ENCODE data around the gene UBE2H. TPM values are rescaled to one million over a fixed set of nuclear protein-coding genes. Genes with fewer than 3 reads are reported as not detected.

The UBE2H gene
- total RNA-seq, 1 experiment from 2014 or later, result 75.1 TPM

- Histone ChIP-seq H4K20me1 (ENCODE audit: control insufficient read depth, insufficient read depth, insufficient read length) (no peaks in the 10 kb centered on the region), H3K4me1 (ENCODE audit: insufficient read depth, low read length) (no peaks in the 10 kb centered on the region; the same call in 1 of the 2 replicates), H3K79me1 (ENCODE audit: insufficient read depth, low read depth, low read length, poor library complexity, severe bottlenecking) (no peaks in the 10 kb centered on the region), H3K23me2 (ENCODE audit: insufficient read length, low read depth, low read length, poor library complexity, severe bottlenecking) (no peaks in the 10 kb centered on the region), H3K79me2 (ENCODE audit: insufficient read depth, low read length) (peaks cover 5% of the 10 kb centered on the region; the same call in 1 of the 2 replicates), H3K23ac (ENCODE audit: insufficient read length, low read depth, low read length) (no peak overlapping the region), H2BK20ac (ENCODE audit: low read depth, low read length, poor library complexity, severe bottlenecking) (no peak overlapping the region), H3K9me3 (ENCODE audit: control insufficient read depth, low read depth, low read length) (no peaks in the 10 kb centered on the region), H3K14ac (ENCODE audit: insufficient read depth, low read length) (no peak overlapping the region), H2AK5ac (ENCODE audit: insufficient read length, low read length) (no peak overlapping the region), H2BK15ac (ENCODE audit: low read depth, low read length) (no peak overlapping the region), H3T11ph (ENCODE audit: low read length) (no peak overlapping the region), H3K27me3 (ENCODE audit: insufficient read depth, low read length) (no peaks in the 10 kb centered on the region), H3K4me2 (ENCODE audit: insufficient read depth, insufficient read length, low read length) (no peak overlapping the region), H3K9ac (ENCODE audit: extremely low read depth, insufficient read length, low read length) (no peak overlapping the region), H2AFZ (ENCODE audit: low read length) (no peak overlapping the region), H3K56ac (ENCODE audit: insufficient read length, low read depth, low read length) (no peak overlapping the region), H2BK12ac (ENCODE audit: insufficient read length, low read depth, low read length) (no peak overlapping the region), H4K91ac (ENCODE audit: insufficient read length, low read depth, low read length) (no peak overlapping the region), H3K27ac (ENCODE audit: insufficient read length, low read depth, low read length) (no peak overlapping the region), H2BK120ac (ENCODE audit: low read depth, low read length, poor library complexity, severe bottlenecking) (no peak overlapping the region), H3K18ac (ENCODE audit: insufficient read length, low read depth, low read length) (no peak overlapping the region), H4K8ac (replicated peaks; ENCODE audit: insufficient read length, low read depth, low read length) (no peak overlapping the region), H3K4ac (ENCODE audit: low read depth, low read length) (no peak overlapping the region), H2BK5ac (ENCODE audit: insufficient read length, low read length) (no peak overlapping the region), H4K5ac (ENCODE audit: insufficient read length, low read depth, low read length) (no peak overlapping the region)
- no peak for DNase-seq
- Mint-ChIP-seq H3K36me3 (ENCODE audit: insufficient read depth in 1 of 3, low read depth in 3 of 3) (peaks cover 10 to 29% (median 24%) of the 10 kb centered on the region in 3 experiments; a peak in 6 of 7 replicates), H3K27me3 (ENCODE audit: low read depth) (no peaks in the 10 kb centered on the region), H3K9me3 (no peaks in the 10 kb centered on the region), H3K4me3 (no peak overlapping the region), H3K4me1 (peaks cover 39 to 52% of the 10 kb centered on the region in 2 experiments), H3K27ac (peak overlapping the region in 1 of 3 experiments; percentile 22; a peak in 1 of 7 replicates)
- WGBS (ENCODE audit: extremely low coverage, insufficient read length, low lambda C conversion rate), result no CpG with 5 or more reads among the region's 5 CpGs
- no peak for TF ChIP-seq CTCF (conservative IDR thresholded peaks at IDR 0.05)
These were observed 46.1 kb downstream of the UBE2H start for GRCh38 chr7:129906700-129907099.
